HepG2 (cell line): ENCODE measurements around the gene SNAPIN. TPM values are rescaled to one million over a fixed set of nuclear protein-coding genes. Genes with fewer than 3 reads are reported as not detected.

Source experiments
- CREB1 ChIP-seq, 2 experiments: fragments of 450-650 bp in 1 of 2; IDR thresholded peaks; 2 replicates each; pipeline ENCODE4 v1.6.1; 2016 to 2017; ENCODE audit warnings: control low read depth in 1 of 2, mild to moderate bottlenecking in 1 of 2, missing compliant biosample characterization in 1 of 2, missing genetic modification characterization in 1 of 2
- EZH2 ChIP-seq: conservative IDR thresholded peaks from 2 replicates; pipeline ENCODE4 v1.6.1; 2012; ENCODE audit warnings: mild to moderate bottlenecking, low read depth, low read length, moderate library complexity
- FOXP1 ChIP-seq, 2 experiments: fragments of 450-650 bp in 1 of 2; IDR thresholded peaks; 2 replicates each; pipeline ENCODE4 v1.6.1; 2017 to 2018; ENCODE audit warnings: antibody characterized with exemption in 1 of 2
- GZF1 ChIP-seq: sonication (generic); formaldehyde crosslinking; IDR thresholded peaks from 2 replicates; pipeline ENCODE4 v1.5.1; 2020; ENCODE audit warnings: mild to moderate bottlenecking, missing genetic modification reagents
- HHEX ChIP-seq: IDR thresholded peaks from 2 replicates; pipeline ENCODE4 v1.6.1; 2016; ENCODE audit warnings: control low read depth
- HNRNPLL ChIP-seq: fragments of 200-400 bp; formaldehyde crosslinking; IDR thresholded peaks from 2 replicates; pipeline ENCODE4 v1.6.1; 2017; ENCODE audit warnings: mild to moderate bottlenecking, low read depth, low read length; ENCODE audit not compliant: poor library complexity, severe bottlenecking
- MAZ ChIP-seq, 2 experiments: sonication (generic) in 1 of 2; formaldehyde crosslinking in 1 of 2; IDR thresholded peaks; 2 replicates each; pipeline versions ENCODE4 v1.5.0 to v1.6.1; 2012 to 2020; ENCODE audit warnings: low read depth in 2 of 2, mild to moderate bottlenecking in 2 of 2, borderline replicate concordance in 1 of 2, improper control_type of control experiment in 1 of 2, low read length in 1 of 2, missing genetic modification reagents in 1 of 2, moderate library complexity in 1 of 2
- MXD4 ChIP-seq: IDR thresholded peaks from 2 replicates; pipeline ENCODE4 v1.6.1; 2016; ENCODE audit warnings: mild to moderate bottlenecking, missing biosample characterization, missing genetic modification reagents
- ONECUT2 ChIP-seq: sonication (generic); formaldehyde crosslinking; IDR thresholded peaks from 2 replicates; pipeline ENCODE4 v1.4.0; 2020; ENCODE audit warnings: missing genetic modification reagents
- PBX3 ChIP-seq: sonication (generic); formaldehyde crosslinking; IDR thresholded peaks from 2 replicates; pipeline ENCODE4 v1.8.1; 2023; ENCODE audit warnings: missing genetic modification reagents, inconsistent platforms, borderline replicate concordance
- POLR2AphosphoS5 ChIP-seq: IDR thresholded peaks from 2 replicates; pipeline ENCODE4 v1.6.1; 2012; ENCODE audit warnings: low read depth, low read length
- RAD21 ChIP-seq: fragments of 450-650 bp; formaldehyde crosslinking; IDR thresholded peaks from 2 replicates; pipeline ENCODE4 v1.5.0; 2020; ENCODE audit warnings: mild to moderate bottlenecking
- RBM22 ChIP-seq: fragments of 200-400 bp; formaldehyde crosslinking; optimal IDR thresholded peaks from 2 replicates; pipeline ENCODE3; 2017; ENCODE audit warnings: mild to moderate bottlenecking, low read length, moderate library complexity
- RFXANK ChIP-seq: IDR thresholded peaks from 2 replicates; pipeline ENCODE4 v1.6.1; 2016
- RXRB ChIP-seq: IDR thresholded peaks from 2 replicates; pipeline ENCODE4 v1.6.1; 2016; ENCODE audit warnings: borderline replicate concordance, missing genetic modification reagents, missing compliant biosample characterization
- SAFB2 ChIP-seq: sonication (generic); formaldehyde crosslinking; IDR thresholded peaks from 2 replicates; pipeline ENCODE4 v1.5.1; 2020; ENCODE audit warnings: missing genetic modification reagents, low read depth, mild to moderate bottlenecking, borderline replicate concordance
- SMC3 ChIP-seq: IDR thresholded peaks from 2 replicates; pipeline ENCODE4 v1.6.1; 2011; ENCODE audit warnings: low read length, improper control_type of control experiment
- U2AF1 ChIP-seq: fragments of 200-400 bp; formaldehyde crosslinking; optimal IDR thresholded peaks from 2 replicates; pipeline ENCODE3; 2017; ENCODE audit warnings: mild to moderate bottlenecking, low read depth, low read length
- WIZ ChIP-seq: sonication (generic); formaldehyde crosslinking; IDR thresholded peaks from 2 replicates; pipeline ENCODE4 v1.5.1; 2020; ENCODE audit warnings: mild to moderate bottlenecking, missing genetic modification reagents
- ZBTB21 ChIP-seq: sonication (generic); formaldehyde crosslinking; IDR thresholded peaks from 2 replicates; pipeline ENCODE4 v1.4.0; 2020; ENCODE audit warnings: missing genetic modification reagents
- ZFP62 ChIP-seq: sonication (generic); formaldehyde crosslinking; IDR thresholded peaks from 2 replicates; pipeline ENCODE4 v1.4.0; 2020; ENCODE audit warnings: missing genetic modification reagents
- ZNF335 ChIP-seq: sonication (generic); formaldehyde crosslinking; IDR thresholded peaks from 2 replicates; pipeline ENCODE4 v1.4.0; 2020; ENCODE audit warnings: missing genetic modification reagents
- ZNF33B ChIP-seq: sonication (generic); formaldehyde crosslinking; IDR thresholded peaks from 2 replicates; pipeline ENCODE4 v1.5.1; 2020; ENCODE audit warnings: mild to moderate bottlenecking, missing genetic modification reagents
- ZNF484 ChIP-seq: sonication (generic); formaldehyde crosslinking; IDR thresholded peaks from 2 replicates; pipeline ENCODE4 v1.5.1; 2020; ENCODE audit warnings: mild to moderate bottlenecking, low read depth, missing genetic modification reagents, borderline replicate concordance
- ZNF710 ChIP-seq: sonication (generic); formaldehyde crosslinking; IDR thresholded peaks from 2 replicates; pipeline ENCODE4 v1.5.0; 2020; ENCODE audit warnings: mild to moderate bottlenecking, missing genetic modification reagents, borderline replicate concordance
- ZSCAN29 ChIP-seq: sonication (generic); formaldehyde crosslinking; conservative IDR thresholded peaks from 2 replicates; pipeline ENCODE4 v1.4.0; 2020; ENCODE audit warnings: mild to moderate bottlenecking, missing genetic modification reagents
- polyA plus RNA-seq, 8 experiments: library from polyadenylated mRNA; depleted of rRNA in 3 of 8; stranded (reverse) in 7 of 8; unstranded in 1 of 8; fragments of >200 nt; fragmentation: Illumina TruSeq in 4 of 8; extraction: Trizol in 4 of 8; gene quantifications; 2 replicates each; pipeline versions ENCODE4 v1.2.1 to v1.2.3, GENCODE V29; 2011 to 2016; ENCODE audit warnings: low read depth in 4 of 8, missing spikeins in 1 of 8, mixed read lengths in 1 of 8; ENCODE audit not compliant: insufficient read depth in 1 of 8
- total RNA-seq, 5 experiments: library from RNA; depleted of rRNA; stranded (reverse); fragments of >200 nt; fragmentation: Illumina TruSeq; extraction: Trizol; gene quantifications; 2 replicates each; pipeline ENCODE4 v1.2.3, GENCODE V29; 2016; ENCODE audit warnings: low read depth in 1 of 5
- TF ChIP-seq, protein P1 (sequence below): sonication (generic); formaldehyde crosslinking; IDR thresholded peaks from 2 replicates; pipeline ENCODE4 v1.8.1; 2023; ENCODE audit warnings: mild to moderate bottlenecking, moderate library complexity, missing genetic modification reagents

The SNAPIN gene
- total and polyA plus RNA-seq, 2 of the 13 experiments (the other 11 are each of a cell fraction or from before 2014, with no cell fraction given) = 23.9 to 25.7 TPM

DNA sequence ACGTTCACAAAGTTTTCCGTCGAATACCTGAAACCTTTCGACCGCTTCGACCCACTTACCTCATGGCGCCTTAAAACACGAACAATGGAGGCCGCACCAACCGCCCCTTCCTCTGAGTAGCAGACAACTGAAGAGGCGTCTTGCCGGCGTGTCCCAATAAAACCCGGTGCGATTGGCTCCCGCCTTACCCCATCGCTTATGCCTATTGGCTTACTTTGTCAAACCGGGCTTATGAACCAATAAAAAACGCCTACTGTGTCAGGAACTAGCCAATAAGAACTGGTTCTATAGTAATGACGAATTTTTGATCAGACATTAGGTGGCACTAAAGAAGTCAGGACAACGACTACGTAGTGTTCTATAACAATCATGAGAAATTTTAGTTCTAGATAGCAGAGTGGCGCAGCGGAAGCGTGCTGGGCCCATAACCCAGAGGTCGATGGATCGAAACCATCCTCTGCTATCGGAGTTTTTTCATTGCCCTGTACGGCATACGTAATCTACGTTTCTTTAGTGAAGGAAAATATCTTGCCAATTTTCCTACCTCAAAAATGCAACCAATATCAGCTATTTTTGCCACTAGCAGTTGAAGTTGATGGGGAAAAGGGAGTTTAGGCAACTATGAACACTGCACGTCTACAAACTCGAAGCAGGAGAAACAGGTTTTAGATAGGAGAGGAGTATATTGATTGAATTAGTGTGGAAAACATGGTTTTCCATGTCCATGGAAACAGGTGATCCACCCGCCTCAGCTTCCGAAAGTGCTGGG, 12.5 kb downstream of the SNAPIN start, which contains the start of gene ILF2 (continued):
- TF ChIP-seq HNRNPLL (no peak), ZNF335 (CRISPR knock-in tag) (0 out of 2 replicates have a peak, but pooled peaks have one; percentile 25), HHEX (no peak), ZNF33B (CRISPR knock-in tag) (no peak; the same call in 1 of the 2 replicates), ONECUT2 (CRISPR knock-in tag) (peak; percentile 71), MXD4 (no peak), ZBTB21 (CRISPR knock-in tag) (peak; percentile 47; the same call in 1 of the 2 replicates), SMC3 (no peak), ZFP62 (CRISPR knock-in tag) (no peak), RAD21 (no peak), ZNF484 (CRISPR knock-in tag) (no peak), EZH2 (no peak), ZNF710 (CRISPR knock-in tag) (peak; percentile 53; the same call in 1 of the 2 replicates), PBX3 (CRISPR knock-in tag) (no peak), MAZ (IDR thresholded peaks at IDR 0.05; ENCODE audit: borderline replicate concordance, low read depth, low read length) (no peak), MAZ (CRISPR knock-in tag; IDR thresholded peaks at IDR 0.05; ENCODE audit: low read depth) (no peak; the same call in 1 of the 2 replicates), RBM22 (peak; percentile 95), RXRB (peak; percentile 36; the same call in 1 of the 2 replicates), GZF1 (CRISPR knock-in tag) (no peak), U2AF1 (no peak), RFXANK (CRISPR knock-in tag) (peak; percentile 86; the same call in 1 of the 2 replicates), ZSCAN29 (CRISPR knock-in tag) (no peak), SAFB2 (no peak; the same call in 1 of the 2 replicates), CREB1 (IDR thresholded peaks at IDR 0.05) (peak; percentile 88), CREB1 (CRISPR knock-in tag; IDR thresholded peaks at IDR 0.05) (peak; percentile 93), FOXP1 (IDR thresholded peaks at IDR 0.05) (no peak), FOXP1 (CRISPR knock-in tag; IDR thresholded peaks at IDR 0.05) (no peak), WIZ (CRISPR knock-in tag) (no peak), POLR2AphosphoS5 (peak; percentile 96)
- TF ChIP-seq, protein P1, sequence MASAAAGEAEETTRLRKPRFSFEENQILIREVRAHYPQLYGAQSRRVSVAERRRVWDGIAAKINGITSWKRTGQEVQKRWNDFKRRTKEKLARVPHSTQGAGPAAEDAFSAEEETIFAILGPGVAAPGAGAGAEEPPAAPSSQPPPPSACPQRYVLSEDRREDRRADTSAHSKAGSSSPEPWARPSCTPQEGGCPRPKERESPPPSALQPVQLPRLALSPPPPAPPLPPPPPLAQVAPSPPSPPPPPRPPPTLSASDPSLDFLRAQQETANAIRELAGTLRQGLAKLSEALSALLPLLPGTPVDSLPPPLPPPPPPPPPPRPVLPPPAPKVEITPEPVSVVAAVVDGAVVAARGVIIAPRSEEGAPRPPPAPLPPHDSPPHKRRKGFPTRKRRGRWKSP = peak; percentile 59; the same call in 1 of the 2 replicates
